Hippocampal formation (tissue), 2 donors: Measurements from ENCODE around the gene PPP6R3.

Experiments used
- DNase-seq, 2 donors: peaks; one replicate each; lab custom pipeline; 2025; lab: John Stamatoyannopoulos, UW

Gene PPP6R3

DNA sequence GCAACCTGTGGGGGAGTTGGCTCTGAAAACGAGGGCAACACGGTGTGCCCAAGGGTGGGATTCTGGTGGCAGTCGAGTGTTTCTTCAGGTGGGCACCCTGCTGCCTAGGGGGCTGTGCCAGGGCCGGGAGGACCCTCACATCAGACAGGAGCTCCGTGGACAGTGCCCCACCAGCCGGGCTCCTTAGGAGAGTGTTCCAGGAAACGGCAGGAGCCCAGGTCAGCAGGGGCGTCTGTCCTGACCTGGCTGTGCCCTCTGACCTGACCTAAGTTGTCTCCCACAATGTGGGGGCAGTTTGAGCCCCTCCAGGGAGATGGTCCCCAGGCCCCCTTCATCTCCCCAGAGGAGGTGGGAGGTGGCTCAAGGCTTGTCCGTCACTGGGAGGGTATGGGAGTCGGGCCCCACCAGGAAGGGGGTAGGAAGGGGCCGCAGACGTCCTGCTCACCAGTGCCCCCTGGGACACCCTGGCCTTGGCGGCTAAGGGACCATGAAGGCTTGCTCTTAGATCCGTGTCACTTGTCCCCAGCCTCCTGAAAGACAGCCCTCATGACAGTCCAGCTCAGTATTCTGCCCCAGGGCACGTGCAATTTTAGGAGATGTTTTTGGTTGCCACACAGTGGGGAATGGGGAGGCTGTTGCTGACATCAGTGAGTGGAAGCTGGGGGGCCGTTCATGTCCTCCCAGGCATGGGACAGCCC, 191.6 kb downstream of the PPP6R3 start:
- DNase-seq = no peak

DNA sequence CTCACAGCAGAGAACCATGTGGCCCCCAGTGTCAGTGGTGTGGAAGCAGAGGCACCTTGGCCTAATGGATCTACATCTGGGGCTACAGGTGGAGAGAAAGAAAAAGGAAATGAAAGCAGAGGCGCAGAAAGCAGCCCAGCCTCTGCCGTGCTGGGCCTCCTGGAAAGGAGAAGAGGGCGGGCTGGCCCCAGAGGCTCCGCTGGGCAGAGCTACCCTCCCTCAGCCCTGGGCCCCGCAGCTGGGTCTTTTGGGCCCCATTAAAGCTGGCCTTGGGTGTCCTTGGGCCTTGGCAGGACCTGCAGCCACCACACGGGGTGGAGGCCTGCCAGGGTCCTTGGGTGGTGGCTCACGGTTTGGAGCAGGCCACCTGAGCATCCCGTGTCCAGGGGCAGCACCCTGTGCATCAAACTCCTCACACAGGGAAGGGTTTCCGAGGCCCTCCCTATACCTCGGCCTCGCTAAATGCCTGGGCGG, 192.2 kb downstream of the PPP6R3 start:
- DNase-seq = no peak

DNA sequence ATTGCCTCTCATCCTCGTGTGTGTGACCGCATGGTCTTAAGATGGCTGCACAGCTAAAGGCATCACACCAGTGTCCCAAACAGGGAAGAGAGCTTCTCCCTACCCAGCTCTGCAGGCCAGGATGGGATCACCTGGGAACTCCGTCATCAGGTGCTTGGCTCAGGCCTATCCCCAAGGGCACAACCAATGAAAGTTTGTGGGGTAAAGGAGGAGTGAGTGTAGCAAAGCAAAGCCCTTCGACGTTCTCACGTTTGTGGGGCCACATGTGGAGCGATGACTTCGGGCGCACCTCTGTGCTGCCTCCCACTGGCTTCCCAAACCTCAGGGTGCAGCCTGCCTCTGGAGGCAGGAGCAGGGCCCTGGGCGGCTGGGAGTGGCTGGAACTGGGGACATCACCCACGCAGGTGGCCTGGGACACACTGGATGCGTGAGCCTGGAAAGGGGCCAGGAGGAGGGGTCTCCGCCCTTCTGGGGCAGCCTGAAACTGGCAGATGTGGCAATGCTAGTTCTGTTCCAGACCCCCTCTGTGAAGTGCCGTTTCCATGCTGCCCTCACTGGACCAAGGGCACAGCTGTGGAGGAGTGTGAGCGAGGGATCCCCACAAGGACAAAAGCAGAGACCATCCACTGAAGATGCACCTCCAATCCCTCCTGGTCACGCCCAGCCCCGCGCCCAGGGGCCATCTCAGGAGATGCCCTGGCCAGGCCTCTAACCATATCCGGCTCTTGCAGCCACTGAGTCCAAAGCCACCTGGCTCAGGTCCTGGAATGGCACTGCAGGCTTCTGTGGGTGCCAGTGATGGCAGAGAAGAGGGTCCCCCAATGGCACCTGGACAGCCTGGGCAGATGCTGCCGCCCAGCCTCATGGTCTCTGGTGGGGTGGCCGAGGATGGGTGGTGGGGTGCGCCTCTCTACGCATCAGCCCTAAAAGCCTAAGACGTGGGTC, 193.2 kb downstream of the PPP6R3 start:
- DNase-seq = no peak

DNA sequence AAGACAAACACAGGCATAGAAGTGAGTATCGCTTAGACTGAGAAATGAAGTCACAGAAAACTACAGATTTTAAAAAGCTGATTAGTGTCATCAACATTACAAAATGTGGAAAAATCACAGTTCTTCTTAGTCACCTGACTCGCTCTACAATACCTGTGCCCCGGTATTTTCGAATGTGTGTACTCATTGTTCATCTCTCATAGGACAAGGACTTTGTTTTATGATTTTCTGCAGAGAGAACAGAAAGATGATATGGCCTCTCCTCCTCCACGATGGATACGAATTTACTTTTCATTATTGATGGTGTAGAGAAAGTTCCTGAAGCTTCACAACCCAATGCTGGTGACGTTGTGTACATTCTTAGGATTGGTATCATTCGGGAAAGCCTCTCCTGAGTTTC, 194.4 kb downstream of the PPP6R3 start:
- no peak for DNase-seq

DNA sequence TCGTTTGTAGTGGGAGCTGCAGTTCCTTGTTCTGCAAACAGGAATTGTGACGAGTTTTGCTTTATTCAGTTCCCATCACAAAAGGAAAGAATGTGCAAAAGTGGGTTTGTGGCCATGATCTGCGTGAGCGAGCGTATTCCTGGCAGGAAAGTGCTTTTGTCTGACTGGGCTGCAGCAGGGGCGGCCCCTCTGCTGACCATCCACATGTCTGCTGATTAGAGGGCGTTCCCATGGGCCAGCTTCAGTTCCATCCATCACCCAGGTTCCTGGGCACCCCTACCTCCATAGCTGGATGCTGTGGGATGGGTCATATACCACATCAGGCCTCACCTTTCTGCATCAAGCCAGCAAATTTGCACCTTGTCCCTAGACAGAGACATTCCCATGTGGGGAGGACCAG, 194.9 kb downstream of the PPP6R3 start:
- DNase-seq = no peak

DNA sequence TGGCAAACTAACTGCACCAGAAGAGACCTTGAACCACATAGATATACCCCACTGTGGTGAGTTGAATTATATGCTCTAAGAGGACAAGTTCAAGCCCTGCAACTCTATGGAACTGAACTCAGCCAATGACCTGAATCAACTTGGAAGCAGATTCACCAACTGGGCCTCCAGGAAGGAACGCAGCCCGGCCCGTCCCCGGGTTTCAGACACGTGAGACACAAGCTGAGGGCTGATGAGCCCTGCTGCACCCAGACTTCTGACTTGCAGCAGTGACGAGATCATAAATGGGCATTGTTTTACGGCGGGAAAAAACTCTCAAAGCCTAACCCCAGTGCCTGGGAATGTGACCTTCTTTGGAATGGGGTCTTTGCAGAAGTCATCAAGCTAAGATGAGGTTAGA, 195.3 kb downstream of the PPP6R3 start:
- DNase-seq = no peak

DNA sequence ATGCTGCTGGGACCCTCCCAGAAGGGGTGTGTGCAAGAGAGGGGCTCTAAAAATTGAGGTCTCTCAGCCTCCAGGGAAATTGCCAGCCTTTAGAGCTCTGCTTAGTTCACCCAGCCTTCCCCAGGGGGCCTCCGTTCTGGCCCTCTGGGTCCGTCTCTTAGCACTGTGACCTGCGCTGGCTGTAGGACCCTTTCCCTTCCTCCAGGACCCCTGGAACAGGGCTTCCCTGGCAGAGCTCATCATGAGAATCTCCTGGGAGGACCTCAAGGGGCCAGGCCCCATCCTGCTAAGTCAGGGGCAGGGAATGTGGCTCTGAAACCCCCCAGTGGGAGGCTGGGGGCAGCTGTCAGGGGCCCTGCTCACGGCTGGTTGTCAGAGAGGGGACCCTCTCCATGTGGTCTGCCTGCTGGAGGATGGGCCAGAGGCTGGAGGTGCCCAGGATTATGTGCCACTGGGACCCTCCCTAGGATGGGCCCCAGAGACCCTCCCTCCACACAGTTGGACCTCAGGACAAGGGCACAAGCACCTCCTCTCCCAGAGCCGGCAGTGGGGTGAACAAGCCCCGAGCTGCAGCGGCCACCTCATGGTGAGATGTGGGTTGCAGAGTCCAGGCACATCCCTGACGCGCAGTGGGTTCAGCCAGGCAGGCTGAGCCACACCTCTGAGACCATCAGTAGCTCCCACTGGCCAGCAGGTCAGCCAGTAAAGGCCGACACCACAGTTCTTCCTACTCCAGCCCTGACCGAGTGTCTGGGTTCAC, 196.6 kb downstream of the PPP6R3 start:
- DNase-seq = no peak

DNA sequence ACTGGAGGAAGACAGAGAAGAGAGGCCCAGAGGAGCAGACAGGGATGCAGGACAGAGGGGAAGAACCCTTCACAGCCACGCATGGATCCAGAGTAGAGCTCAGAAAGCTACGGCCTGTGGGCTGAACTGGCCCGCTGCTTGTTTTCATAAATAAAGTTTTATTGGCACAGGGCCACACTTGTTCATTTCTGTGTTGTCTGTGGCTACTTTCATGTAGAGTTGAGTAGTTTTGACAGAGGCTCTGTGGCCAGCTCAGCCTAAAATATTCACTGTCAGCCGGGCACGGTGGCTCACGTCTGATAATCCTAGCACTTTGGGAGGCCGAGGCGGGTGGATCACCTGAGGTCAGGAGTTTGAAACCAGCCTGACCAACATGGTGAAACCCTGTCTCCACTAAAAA, 197.5 kb downstream of the PPP6R3 start:
- DNase-seq = no peak

DNA sequence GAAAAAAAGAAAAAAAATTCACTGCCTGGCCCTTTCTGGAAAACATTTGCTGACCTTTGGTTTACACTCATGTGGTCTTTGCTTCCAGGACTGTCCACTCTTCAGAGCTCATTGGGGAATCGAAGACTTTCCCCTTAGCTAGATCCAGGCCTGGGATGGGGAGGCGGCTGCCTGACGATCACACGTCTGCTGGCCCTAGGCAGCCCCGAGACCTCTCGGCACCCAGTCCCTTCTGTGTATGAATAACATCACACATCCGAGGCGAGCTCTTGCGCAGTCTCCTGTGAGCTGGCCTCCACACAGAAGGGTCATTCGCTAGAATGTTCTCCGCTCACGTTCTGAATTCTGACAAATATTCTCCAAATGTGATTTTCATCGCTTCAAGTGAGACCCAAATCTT, 198.1 kb downstream of the PPP6R3 start:
- DNase-seq = no peak

DNA sequence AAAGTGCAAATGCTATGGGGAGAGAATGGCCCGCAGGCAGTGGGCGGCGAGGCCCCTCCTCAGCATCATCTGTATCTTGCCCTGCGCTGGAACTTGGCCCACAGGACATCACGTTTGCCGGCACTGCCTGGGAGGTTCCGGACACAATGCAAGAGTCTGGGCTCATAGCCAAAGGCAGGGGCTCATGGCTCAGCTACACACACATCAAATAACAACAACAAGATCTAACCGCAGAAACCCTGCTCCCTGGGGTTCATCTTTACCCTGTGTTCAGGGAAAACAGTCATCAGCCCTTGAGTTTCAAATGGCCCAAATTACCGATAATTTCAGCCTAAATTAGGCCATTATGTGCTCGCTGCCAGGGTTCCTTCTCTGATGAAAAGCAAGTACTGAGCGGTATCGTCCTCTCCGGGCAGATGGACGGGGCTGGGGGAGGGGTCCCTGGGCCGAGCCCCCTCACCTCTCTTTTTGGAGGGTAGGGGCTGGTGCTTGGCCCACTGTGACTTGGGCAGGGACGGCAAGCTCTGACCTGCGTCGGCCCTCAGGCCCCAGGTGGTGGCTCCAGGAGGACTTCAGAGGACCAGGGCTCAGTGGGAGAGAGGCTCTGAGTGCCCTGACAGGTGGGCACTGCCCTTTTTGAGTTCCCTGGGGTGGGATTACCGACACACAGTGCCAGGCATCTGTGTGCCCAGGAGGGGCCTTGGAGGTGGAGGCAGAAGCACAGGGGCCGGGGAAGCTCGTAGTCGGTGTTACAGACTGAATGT, 198.8 kb downstream of the PPP6R3 start:
- DNase-seq = no peak

DNA sequence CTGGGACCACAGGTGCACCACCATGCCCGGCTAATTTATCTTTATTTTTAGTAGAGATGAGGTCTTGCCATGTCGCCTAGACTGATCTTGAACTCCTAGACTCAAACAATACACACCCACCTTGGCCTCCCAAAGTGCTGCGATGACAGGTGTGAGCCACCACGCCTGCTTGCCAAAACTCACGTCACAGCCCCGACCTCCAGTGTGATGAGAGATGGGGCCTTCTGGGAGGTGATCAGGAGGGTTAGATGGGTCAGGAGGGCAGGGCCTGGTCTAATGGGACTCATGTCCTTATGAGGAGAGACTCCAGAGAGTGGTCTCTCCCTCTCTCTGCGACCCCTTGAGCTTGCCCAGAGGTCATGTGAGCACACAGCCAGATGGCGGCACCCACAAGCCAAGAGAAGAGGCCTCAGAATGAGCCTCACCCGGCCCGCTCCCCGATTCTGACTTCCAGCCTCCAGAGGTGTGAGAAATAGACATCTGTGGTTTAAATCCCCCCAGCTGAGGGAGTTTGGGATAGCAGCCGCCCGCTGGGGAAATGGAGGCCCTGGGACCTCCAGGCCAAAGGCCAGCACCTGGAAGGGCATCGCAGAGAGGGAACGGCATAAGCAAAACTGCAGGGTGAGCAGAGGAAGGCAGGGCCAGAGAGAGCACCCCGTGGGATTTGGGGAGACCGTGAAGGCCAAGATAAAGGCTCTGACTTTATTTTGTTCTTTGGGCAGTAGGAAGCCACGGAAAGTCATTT, 199.7 kb downstream of the PPP6R3 start:
- DNase-seq = no peak

DNA sequence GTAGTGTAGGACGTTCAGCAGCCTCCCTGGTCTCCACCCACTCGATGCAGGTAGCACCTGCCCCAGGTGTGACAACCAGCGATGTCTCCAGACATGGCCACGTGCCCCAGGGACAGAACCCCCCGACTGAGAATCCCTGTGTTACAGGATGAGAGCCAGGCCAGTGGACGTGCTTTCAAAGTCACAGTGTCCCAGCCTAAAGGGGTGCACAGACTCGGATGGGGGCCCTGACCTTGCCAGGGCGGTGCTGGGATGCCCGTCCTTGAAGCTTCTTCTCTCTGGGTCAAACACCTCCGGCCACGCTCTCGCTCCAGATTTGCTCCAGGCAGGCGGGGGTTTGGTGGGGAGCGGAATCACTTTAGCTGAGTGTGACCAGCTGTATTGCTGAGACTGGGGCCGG, 200.5 kb downstream of the PPP6R3 start:
- no peak for DNase-seq

DNA sequence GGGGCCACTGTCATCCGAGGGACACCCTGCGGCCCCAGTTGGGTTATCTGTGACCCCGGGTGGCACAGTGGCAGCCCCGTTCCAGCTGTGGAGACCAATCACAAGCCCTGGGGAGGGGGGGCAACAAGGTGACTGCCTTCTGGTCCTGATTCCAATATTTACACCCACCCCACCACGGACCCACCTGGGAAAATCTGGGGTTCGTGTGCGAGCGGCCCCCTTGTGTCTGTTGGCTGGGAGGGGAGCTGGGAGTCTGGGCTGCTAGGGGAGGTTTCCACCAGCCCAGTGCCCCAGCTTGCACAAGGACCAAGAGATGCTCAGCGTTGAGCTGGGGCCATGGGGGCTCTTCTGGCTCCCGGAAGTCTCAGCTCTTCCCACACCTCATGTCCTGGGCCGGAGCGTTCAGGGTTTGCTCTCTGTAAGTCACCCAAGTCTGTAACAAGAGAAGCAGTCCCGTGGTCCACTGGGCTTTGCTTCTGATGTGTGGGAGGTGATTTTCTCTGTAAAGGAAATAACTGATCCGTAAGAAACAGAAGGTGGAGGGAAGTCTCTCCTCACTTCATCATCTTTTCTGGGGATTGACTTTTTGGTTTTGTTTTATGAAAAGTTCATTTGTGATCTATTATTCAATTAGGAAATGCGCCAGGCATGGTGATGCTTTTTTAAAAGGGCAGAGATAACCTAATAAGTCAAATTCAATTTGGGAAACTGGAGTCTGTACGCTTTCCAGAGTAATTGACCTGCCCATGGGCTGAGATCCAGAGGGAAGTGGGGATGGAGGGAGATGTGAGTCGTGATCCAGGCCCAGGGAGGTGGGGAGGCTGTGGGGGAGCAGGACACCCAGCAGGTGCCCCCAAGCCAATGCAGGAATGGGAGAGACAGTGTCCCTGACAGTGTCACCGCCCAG, 201.4 kb downstream of the PPP6R3 start:
- no peak for DNase-seq

DNA sequence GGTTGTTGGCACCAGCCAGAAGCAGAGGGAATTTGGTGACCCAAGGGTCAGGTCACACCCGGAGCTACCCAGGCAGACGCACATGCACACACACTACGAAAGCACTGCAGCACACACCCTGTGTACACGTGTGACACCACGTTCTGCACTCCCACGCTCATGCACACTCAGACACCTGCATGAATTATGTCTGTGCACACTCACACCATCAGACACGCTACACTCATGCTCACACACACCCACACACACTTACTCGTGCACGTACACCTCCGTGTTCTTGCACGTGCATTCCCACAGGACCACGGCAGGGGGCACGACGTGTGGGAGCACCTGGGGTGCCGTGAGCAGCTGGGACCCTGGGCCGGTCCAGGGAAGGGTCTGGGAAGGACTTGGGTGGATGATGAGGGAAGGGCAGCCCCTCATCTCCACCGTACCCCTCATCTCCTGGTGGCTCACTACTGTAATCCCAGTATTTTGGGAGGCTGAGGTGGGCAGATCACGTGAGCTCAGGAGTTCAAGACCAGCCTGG, 203.0 kb downstream of the PPP6R3 start:
- DNase-seq = no peak

DNA sequence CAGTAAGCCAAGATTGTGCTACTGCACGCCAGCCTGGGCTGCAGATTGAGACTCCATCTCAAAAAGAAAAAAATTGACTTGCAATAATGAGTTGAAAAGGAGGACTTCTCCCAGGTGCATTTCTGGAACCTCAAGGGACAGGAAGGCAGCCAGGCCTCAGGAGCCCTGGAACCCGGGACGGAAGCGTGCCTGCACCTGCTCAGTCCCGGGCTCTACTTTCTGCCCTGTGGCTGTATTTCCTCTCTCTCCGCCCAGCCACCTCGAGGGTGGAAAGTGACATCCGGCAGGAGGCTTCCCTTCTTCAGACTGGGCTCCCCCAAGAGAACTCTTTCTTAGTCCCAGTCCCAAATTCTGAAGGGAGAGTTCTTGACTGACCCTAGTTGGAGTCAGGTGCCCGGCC, 203.6 kb downstream of the PPP6R3 start:
- DNase-seq = no peak

DNA sequence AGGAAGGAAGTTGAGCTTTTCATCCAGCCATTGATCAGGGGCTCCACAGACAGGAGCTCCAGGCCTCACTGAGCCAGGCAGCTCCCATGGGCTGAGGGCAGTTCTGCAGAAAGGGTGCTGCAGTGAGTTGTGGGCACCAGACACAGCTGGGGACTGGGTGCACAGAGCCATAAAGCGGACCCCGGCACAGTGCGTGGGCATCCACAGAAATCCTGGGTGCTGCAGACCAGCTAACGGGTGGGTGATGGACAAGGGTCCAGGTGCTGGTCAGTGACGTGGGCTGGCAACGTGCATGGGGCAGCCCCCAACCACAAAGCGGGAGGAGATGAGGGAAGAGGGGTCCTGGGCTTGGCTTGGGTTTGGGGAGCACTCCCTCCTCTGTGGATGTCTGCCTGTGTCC, 204.4 kb downstream of the PPP6R3 start:
- DNase-seq = no peak
